Loucy (cell line): ENCODE results near the gene MBNL1.

Source experiments
- CTCF ChIP-seq: fragments of 200-600 bp; sonication (generic); conservative IDR thresholded peaks from 2 replicates; pipeline ENCODE4 v1.5.1; 2014; ENCODE audit warnings: mild to moderate bottlenecking, antibody characterized with exemption, low read length
- EZH2phosphoT487 ChIP-seq: fragments of 200-600 bp; IDR thresholded peaks from 2 replicates; pipeline ENCODE4 v1.6.1; 2018; ENCODE audit warnings: antibody characterized with exemption, mild to moderate bottlenecking, moderate library complexity, borderline replicate concordance

GRCh38 chr3:152327203-152327602, 58.5 kb downstream of the MBNL1 start:
- no peak for TF ChIP-seq CTCF
- TF ChIP-seq EZH2phosphoT487: no peak
